Ovary (tissue), 3 donors: ENCODE results near the gene ZNF429.

Experiments used
- EP300 ChIP-seq: sonication (generic); formaldehyde crosslinking; IDR thresholded peaks from one replicate; pipeline ENCODE4 v1.6.1; 2017; ENCODE audit warnings: antibody characterized with exemption
- TF ChIP-seq, protein P1 (sequence below), 3 donors: fragments of 450-650 bp in 2 of 3; fragments of 200-600 bp in 1 of 3; IDR thresholded peaks; one replicate each; pipeline versions ENCODE4 v1.5.1 to v1.8.0; 2016 to 2022; ENCODE audit warnings: antibody characterized with exemption in 3 of 3, mild to moderate bottlenecking in 1 of 3
- donor health status: DM: no; HTN: no; CAD: no.

GRCh38 chr19:21603431-21604231, 98.2 kb downstream of the ZNF429 start:
- no peak for TF ChIP-seq EP300
- TF ChIP-seq, protein P1, sequence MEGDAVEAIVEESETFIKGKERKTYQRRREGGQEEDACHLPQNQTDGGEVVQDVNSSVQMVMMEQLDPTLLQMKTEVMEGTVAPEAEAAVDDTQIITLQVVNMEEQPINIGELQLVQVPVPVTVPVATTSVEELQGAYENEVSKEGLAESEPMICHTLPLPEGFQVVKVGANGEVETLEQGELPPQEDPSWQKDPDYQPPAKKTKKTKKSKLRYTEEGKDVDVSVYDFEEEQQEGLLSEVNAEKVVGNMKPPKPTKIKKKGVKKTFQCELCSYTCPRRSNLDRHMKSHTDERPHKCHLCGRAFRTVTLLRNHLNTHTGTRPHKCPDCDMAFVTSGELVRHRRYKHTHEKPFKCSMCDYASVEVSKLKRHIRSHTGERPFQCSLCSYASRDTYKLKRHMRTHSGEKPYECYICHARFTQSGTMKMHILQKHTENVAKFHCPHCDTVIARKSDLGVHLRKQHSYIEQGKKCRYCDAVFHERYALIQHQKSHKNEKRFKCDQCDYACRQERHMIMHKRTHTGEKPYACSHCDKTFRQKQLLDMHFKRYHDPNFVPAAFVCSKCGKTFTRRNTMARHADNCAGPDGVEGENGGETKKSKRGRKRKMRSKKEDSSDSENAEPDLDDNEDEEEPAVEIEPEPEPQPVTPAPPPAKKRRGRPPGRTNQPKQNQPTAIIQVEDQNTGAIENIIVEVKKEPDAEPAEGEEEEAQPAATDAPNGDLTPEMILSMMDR (IDR thresholded peaks at IDR 0.05): no peak
